IMR-90 (cell line): ENCODE results near the gene WDR74. TPM values are rescaled to one million over a fixed set of nuclear protein-coding genes. Genes with fewer than 3 reads are reported as not detected.

Experiments
- ELK1 ChIP-seq: fragments of 150-350 bp; IDR thresholded peaks from 2 replicates; pipeline ENCODE4 v1.6.1; 2016; ENCODE audit warnings: low read depth, mild to moderate bottlenecking, low read length, moderate library complexity, borderline replicate concordance
- polyA plus RNA-seq, 3 experiments: library from polyadenylated mRNA; depleted of rRNA; stranded (reverse); fragments of >200 nt; gene quantifications; 2 replicates each; pipeline ENCODE4 v1.2.3, GENCODE V29; 2012; ENCODE audit warnings: low replicate concordance in 1 of 3
- total RNA-seq: library from RNA; depleted of rRNA; stranded (reverse); fragments of >200 nt; gene quantifications from 2 replicates; pipeline ENCODE4 v1.2.3, GENCODE V29; 2012

The WDR74 gene
- total and polyA plus RNA-seq, 2 of the 4 experiments (the other 2 are of a cell fraction), result 38.4 to 44.3 TPM

- no peak for TF ChIP-seq ELK1
Observed at GRCh38 chr11:62851807-62852522, 12.6 kb upstream of the WDR74 start (continued).
